ENCODE results near the gene RGPD8. TPM values are rescaled to one million over a fixed set of nuclear protein-coding genes. Genes with fewer than 3 reads are reported as not detected.

Gene RGPD8
- total and polyA plus RNA-seq, 2 donors (not counting 1 experiment from before 2014, with no cell fraction given): 1.5 to 28.1 TPM

DNA sequence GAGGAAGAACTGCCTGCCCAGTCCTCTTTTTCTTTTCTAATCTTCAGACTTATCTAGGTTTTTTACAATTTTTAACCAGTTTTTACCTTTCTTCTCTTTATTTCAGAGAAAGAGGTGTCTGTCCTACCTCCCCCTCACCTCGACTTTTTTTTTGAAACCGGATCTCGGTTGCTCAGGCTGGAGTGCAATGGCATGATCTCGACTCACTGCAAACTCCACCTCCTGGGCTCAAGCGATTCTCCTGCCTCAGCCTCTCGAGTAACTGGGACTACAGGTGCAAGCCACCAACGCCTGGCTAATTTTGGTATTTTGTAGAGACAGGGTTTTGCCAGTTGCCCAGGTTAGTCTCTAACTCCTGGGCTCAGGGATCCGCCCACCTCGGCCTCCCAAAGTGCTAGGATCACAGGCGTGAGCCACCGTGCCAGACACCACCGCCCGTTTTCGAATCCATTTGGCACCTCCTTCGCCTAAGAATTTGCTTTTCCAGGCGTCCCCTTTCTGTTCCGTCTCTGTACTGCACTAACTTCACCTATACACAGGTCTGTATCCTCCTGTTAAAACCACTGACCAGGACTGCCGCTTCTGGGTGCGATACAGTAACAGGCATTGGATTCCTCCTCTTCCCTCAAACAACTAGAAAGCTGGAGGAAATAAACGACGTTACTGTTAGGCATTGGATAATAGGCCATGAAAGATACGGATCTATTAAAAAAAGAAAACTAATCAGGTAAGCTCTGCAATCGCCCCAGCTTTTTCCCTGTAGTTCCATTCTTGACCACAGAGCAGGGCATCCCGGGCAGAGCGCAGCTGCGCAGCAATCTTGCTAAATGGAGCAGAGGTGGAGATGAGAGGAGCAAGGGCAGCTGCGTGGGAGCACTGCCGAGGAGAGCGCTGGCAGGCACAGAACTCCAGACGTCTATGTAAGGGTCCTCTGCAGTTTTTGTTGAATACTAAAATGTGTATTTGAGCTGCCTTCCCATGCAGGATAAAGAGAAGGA is 88.1 kb downstream of the RGPD8 start:
- intact Hi-C loops (cut with micrococcal nuclease): no loop called here
- Histone ChIP-seq H3K4me3 (ENCODE audit: control extremely low read depth in 1 of 5, extremely low read depth in 1 of 5, insufficient read depth in 1 of 5, low read depth in 2 of 5, low read length in 4 of 5) (no peak overlapping the region), H4K20me1 (ENCODE audit: control insufficient read depth, insufficient read depth, low read length, poor library complexity, severe bottlenecking) (no peaks in the 10 kb centered on the region), H3K27ac (ENCODE audit: low read length in 2 of 2) (no peak overlapping the region), H3K36me3 (replicated peaks in 1 of 2; ENCODE audit: control extremely low read depth in 1 of 2, control insufficient read depth in 1 of 2, extremely low read depth in 1 of 2, insufficient read depth in 2 of 2, low read length in 1 of 2) (no peaks in the 10 kb centered on the region), H3K79me2 (ENCODE audit: control insufficient read depth, insufficient read depth, low read length) (no peaks in the 10 kb centered on the region), H3K4me1 (ENCODE audit: control insufficient read depth in 2 of 2, insufficient read depth in 2 of 2, low read length in 2 of 2) (no peaks in the 10 kb centered on the region), H3K9ac (ENCODE audit: low read length) (no peak overlapping the region), H2AFZ (ENCODE audit: insufficient read depth, low read depth, low read length, poor library complexity, severe bottlenecking) (no peak overlapping the region), H3K27me3 (replicated peaks in 1 of 4; ENCODE audit: control extremely low read depth in 1 of 4, control insufficient read depth in 3 of 4, insufficient read depth in 4 of 4, low read length in 3 of 4) (no peaks in the 10 kb centered on the region), H3K9me3 (ENCODE audit: control extremely low read depth in 1 of 3, control insufficient read depth in 2 of 3, insufficient read depth in 1 of 3, low read length in 2 of 3) (peaks cover 0 to 2% (median 0%) of the 10 kb centered on the region in 3 donors), H3K4me2 (replicated peaks; ENCODE audit: low read depth, low read length, poor library complexity, severe bottlenecking) (no peak overlapping the region)
- 97% methylated on average over 24 of the region's 30 CpGs for WGBS (ENCODE audit: insufficient coverage)
- Mint-ChIP-seq H3K9me3 (ENCODE audit: insufficient read depth) (no peaks in the 10 kb centered on the region), H3K4me3 (no peak overlapping the region), H3K27me3 (no peaks in the 10 kb centered on the region), H3K27ac (no peak overlapping the region), H3K4me1 (no peaks in the 10 kb centered on the region)
- TF ChIP-seq, protein P1, sequence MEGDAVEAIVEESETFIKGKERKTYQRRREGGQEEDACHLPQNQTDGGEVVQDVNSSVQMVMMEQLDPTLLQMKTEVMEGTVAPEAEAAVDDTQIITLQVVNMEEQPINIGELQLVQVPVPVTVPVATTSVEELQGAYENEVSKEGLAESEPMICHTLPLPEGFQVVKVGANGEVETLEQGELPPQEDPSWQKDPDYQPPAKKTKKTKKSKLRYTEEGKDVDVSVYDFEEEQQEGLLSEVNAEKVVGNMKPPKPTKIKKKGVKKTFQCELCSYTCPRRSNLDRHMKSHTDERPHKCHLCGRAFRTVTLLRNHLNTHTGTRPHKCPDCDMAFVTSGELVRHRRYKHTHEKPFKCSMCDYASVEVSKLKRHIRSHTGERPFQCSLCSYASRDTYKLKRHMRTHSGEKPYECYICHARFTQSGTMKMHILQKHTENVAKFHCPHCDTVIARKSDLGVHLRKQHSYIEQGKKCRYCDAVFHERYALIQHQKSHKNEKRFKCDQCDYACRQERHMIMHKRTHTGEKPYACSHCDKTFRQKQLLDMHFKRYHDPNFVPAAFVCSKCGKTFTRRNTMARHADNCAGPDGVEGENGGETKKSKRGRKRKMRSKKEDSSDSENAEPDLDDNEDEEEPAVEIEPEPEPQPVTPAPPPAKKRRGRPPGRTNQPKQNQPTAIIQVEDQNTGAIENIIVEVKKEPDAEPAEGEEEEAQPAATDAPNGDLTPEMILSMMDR (IDR thresholded peaks at IDR 0.05): no peak
- no peak for TF ChIP-seq EZH2 (IDR thresholded peaks at IDR 0.05; ENCODE audit: borderline replicate concordance, insufficient read depth, low read depth, low read length, poor library complexity, severe bottlenecking)
- CTCF ChIA-PET: no interaction called here
- no peak for DNase-seq
- no peak for ATAC-seq (ENCODE audit: low read depth)
- POLR2A ChIA-PET: no interaction called here
